SK-N-MC (cell line): Measurements from ENCODE around the gene RIC3.

ENCODE experiments used
- DNase-seq: peaks from one replicate; pipeline ENCODE4 v3.0.0-alpha.2; 2011; ENCODE audit warnings: low read depth, low spot score
- H3K27ac ChIP-seq: fragments of 200-600 bp; sonication (generic); 2 replicates; pipeline ENCODE4 v1.5.1; 2016; ENCODE audit warnings: mixed run types
- H3K36me3 ChIP-seq: fragments of 200-600 bp; sonication (generic); 2 replicates; pipeline ENCODE4 v1.6.1; 2017; ENCODE audit warnings: antibody characterized with exemption, low read length, mixed read lengths; ENCODE audit not compliant: insufficient read depth
- H3K4me3 ChIP-seq: fragments of 200-600 bp; sonication (generic); 2 replicates; pipeline ENCODE4 v1.5.1; 2016
- H3K9ac ChIP-seq: fragments of 200-600 bp; sonication (generic); 2 replicates; pipeline ENCODE4 v1.8.0; 2017; ENCODE audit warnings: mixed run types, mixed read lengths; ENCODE audit not compliant: insufficient read length
- H3K9me3 ChIP-seq: fragments of 200-600 bp; sonication (generic); 2 replicates; pipeline ENCODE4 v1.6.1; 2017; ENCODE audit warnings: low read depth, mild to moderate bottlenecking, antibody characterized with exemption, low read length, moderate library complexity, mixed read lengths
- EZH2 ChIP-seq: fragments of 200-600 bp; sonication (generic); IDR thresholded peaks from one replicate; pipeline ENCODE4 v1.6.1; 2017; ENCODE audit warnings: antibody characterized with exemption
- FOXP2 ChIP-seq: optimal IDR thresholded peaks from 2 replicates; pipeline ENCODE3; 2011; ENCODE audit warnings: mild to moderate bottlenecking, moderate library complexity; ENCODE audit not compliant: insufficient read depth; ENCODE audit errors: extremely low read length, control extremely low read depth
- POLR2AphosphoS5 ChIP-seq: IDR thresholded peaks from 2 replicates; pipeline ENCODE4 v1.6.1; 2012; ENCODE audit warnings: mild to moderate bottlenecking, low read depth, low read length, borderline replicate concordance

Gene RIC3

DNA sequence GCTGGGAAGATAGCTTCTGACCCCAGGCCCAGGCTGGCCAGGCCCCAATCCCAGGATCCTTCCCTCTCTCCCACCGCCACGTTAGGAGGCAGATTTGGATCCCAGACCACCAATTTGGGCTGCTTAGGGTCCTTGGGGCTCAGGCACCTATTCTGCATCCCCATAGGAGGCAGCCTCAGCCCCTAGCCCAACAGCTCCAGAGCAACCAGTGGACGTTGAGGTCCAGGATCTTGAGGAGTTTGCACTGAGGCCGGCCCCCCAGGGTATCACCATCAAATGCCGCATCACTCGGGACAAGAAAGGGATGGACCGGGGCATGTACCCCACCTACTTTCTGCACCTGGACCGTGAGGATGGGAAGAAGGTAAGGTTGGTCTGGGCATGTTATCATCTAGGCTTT, 71.8 kb downstream of the RIC3 start:
- no peak overlapping the region for H3K4me3 ChIP-seq
- no peaks in the 10 kb centered on the region for H3K9me3 ChIP-seq
- no peak overlapping the region for H3K9ac ChIP-seq
- no peak for DNase-seq
- TF ChIP-seq FOXP2: no peak
- no peak for TF ChIP-seq POLR2AphosphoS5
- no peak for TF ChIP-seq EZH2
- H3K36me3 ChIP-seq: peaks cover 33% of the 10 kb centered on the region; the same call in 1 of the 2 replicates
- H3K27ac ChIP-seq: no peak overlapping the region

DNA sequence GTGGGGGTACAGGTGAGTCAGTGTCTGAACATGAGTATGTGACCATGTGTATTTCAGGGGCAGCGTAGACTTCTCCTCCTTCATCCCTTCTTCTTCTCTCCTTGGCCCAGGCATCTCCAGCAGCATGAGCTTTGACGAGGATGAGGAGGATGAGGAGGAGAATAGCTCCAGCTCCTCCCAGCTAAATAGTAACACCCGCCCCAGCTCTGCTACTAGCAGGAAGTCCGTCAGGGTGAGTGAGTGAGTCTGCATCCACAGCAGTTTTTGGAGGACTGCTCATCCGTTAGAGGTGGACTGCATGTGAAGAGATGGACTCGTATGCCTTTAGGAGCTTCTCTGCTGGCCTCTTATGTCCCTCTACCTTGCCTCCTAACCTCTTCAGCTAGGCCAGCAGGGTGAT, 72.2 kb downstream of the RIC3 start:
- H3K9ac ChIP-seq: no peak overlapping the region
- H3K9me3 ChIP-seq: no peaks in the 10 kb centered on the region
- no peak overlapping the region for H3K4me3 ChIP-seq
- DNase-seq: no peak
- no peak overlapping the region for H3K27ac ChIP-seq
- TF ChIP-seq FOXP2 (no peak), POLR2AphosphoS5 (no peak), EZH2 (no peak)
- H3K36me3 ChIP-seq: peaks cover 32% of the 10 kb centered on the region; the same call in 1 of the 2 replicates

DNA sequence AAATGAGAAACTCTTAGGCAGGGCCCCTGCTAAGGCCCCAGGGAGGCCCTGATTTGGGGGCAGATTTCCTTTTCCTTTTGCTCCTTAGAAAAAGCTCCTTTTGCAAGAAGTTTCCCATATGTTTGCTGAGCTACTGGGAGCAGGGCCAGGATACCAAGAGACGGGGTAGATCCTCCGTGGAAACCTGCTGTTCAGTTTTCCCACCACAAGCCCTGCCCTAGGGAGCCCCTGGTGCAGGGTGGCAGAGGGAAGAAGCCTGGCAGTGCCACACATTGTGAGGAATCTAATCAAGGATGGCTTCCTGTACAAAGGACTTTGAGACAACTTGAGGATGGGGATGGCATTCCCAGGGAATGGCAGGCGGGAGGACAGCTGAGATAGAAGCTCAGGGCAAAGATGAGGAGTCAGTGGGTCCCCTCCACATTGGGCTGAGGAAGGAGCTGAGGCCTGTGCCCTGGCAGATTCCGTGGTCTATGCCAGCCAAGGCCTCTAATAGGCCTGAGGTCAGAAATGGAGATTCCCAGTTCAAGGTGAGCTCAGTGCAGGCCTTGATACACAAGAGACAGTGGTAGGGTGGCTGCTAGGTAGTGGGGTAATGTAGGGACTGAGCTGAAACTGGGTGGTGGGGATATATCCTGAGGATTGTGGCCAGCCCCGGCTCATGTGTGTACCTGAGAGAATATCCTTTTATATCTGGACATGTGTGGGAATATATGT, 72.9 kb downstream of the RIC3 start:
- Histone ChIP-seq H3K9me3 (no peaks in the 10 kb centered on the region), H3K9ac (no peak overlapping the region), H3K4me3 (no peak overlapping the region), H3K27ac (no peak overlapping the region), H3K36me3 (peaks cover 26% of the 10 kb centered on the region; the same call in 1 of the 2 replicates)
- TF ChIP-seq EZH2 (no peak), FOXP2 (no peak), POLR2AphosphoS5 (no peak)
- DNase-seq: no peak

DNA sequence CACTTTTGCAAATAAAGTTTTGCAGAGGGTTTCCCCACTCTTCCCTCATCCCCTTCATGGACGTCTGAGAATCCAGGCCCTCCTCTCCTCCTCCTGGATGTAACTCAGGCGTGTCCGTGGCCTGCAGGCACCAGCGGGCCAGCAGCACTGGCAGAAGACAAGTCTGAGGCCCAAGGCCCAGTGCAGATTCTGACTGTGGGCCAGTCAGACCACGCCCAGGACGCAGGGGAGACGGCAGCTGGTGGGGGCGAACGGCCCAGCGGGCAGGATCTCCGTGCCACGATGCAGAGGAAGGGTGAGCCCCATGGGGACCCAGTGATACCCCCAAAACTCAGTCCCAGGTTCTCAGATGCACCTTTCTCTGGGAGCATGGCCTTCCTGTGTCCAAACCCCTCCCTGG, 73.5 kb downstream of the RIC3 start:
- no peaks in the 10 kb centered on the region for H3K9me3 ChIP-seq
- DNase-seq: no peak
- H3K4me3 ChIP-seq: no peak overlapping the region
- no peak for TF ChIP-seq FOXP2
- TF ChIP-seq EZH2: no peak
- TF ChIP-seq POLR2AphosphoS5: no peak
- no peak overlapping the region for H3K9ac ChIP-seq
- no peak overlapping the region for H3K27ac ChIP-seq
- H3K36me3 ChIP-seq: peaks cover 20% of the 10 kb centered on the region; the same call in 1 of the 2 replicates

DNA sequence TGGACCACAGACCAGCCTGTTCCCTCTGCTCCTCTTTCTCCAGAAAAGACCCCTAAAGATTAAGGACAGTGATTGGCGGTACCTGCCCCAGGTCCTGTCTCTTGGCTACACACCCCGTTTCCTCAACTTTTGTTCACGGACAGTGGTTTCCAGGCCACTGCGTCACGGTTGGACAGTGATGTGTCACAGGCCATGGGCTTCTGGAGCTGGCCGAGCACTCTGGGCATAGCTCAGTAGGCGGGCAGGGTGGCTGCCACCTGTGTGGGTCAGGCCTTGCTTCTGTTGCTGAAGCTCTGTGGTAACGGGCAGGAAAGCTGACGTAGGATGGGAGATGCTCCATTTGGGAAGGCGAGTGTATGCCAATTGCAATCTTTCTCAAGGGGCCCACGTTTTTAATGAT, 74.2 kb downstream of the RIC3 start:
- Histone ChIP-seq H3K36me3 (peaks cover 15% of the 10 kb centered on the region; the same call in 1 of the 2 replicates), H3K27ac (no peak overlapping the region), H3K9me3 (no peaks in the 10 kb centered on the region), H3K9ac (no peak overlapping the region), H3K4me3 (no peak overlapping the region)
- no peak for TF ChIP-seq EZH2
- TF ChIP-seq POLR2AphosphoS5: no peak
- TF ChIP-seq FOXP2: no peak
- DNase-seq: no peak

DNA sequence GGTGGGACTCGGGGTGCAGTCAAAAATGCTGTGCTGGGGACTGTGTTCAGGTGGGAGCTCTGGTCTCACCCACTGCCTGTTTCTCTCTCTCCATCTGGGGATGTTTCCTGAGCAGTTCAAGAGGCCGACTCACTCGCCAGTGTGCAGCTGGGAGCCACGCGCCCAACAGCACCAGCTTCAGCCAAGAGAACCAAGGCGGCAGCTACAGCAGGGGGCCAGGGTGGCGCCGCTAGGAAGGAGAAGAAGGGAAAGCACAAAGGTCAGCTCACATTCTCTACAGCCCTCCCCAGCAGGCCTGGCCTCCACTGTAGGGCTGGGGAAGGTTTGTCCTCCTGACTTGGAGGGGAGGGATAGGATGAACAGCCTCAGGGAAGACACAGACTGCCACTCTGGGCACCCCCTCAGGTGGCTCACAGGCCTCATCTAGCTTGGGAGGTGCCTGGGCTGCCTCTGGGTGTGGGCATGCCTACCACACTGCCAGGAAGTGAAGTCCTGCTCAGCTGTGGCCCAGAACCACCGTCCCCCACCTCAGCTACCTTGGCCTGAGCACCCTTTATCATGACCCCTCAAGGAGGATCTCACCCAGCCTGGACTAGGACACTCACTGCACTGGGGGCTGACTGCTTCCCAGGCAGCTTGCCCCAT, 74.8 kb downstream of the RIC3 start:
- no peak overlapping the region for H3K27ac ChIP-seq
- no peak overlapping the region for H3K9ac ChIP-seq
- no peaks in the 10 kb centered on the region for H3K9me3 ChIP-seq
- TF ChIP-seq EZH2 (no peak), FOXP2 (no peak)
- H3K36me3 ChIP-seq: peaks cover 11% of the 10 kb centered on the region; the same call in 1 of the 2 replicates
- H3K4me3 ChIP-seq: no peak overlapping the region
- DNase-seq: no peak

DNA sequence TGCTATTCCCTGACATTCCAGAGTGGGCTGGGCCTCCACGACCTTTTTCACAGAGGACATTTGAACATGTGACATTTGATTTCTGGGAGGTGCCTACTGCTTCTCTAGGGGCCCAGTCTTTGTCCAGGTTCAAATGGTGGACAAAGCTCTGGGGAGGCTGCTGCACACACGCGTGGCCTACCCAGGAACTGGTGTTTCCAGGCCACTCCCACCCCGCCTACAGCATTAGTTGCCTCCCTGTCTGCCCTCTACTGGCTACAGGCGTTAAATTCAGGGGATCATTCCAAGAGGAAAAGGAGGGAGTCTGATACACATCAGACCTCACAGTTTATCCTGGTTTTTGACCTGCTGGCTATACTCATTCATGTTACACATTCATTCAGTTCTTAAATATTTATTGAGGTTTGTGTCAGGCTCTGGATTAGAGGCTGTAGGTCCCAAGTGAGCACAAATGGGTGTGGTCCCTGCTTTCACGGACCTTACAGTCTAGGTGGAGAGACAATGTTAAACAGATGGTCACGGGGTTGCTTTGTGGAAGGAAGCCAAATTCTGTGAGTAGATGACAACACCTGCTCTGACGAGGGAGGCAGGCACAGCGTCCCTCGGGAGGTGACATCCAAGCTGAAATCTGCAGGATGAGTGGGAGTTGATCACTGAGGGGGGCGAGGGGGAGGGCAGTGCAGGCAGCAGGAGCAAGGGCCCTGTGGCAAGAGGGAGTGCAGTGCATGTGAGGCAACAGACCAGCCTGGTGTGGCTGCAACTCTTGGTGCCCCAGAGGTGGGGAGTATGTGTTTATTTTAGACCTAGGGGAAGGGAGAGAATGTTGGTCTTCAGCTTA, 76.0 kb downstream of the RIC3 start:
- H3K36me3 ChIP-seq: peaks cover 5% of the 10 kb centered on the region; the same call in 1 of the 2 replicates
- TF ChIP-seq EZH2 (no peak), POLR2AphosphoS5 (no peak), FOXP2 (no peak)

DNA sequence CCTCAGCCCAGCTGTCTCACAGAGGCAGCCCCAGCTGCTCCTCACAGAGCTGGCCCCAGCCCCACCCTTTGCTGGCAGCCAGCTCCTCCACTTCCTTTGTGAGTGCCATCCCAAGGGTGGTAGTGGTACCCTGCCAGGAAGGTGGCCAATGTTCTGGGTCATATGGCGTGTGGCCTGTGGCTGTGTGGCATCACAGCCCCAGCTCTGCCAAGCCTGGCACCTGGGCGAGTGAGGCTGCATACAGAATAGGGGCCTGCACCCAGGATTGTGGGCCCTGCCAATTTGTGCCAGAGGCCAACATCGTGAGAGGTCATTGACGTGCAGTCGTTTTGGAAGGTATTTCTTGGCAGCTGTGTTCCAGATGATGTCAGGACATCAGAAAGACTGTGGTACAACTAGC, 77.1 kb downstream of the RIC3 start:
- TF ChIP-seq EZH2: no peak
- TF ChIP-seq POLR2AphosphoS5: no peak
- no peak for TF ChIP-seq FOXP2
- H3K9me3 ChIP-seq: no peaks in the 10 kb centered on the region
- no peak for DNase-seq
- H3K27ac ChIP-seq: no peak overlapping the region
- no peaks in the 10 kb centered on the region; the same call in 1 of the 2 replicates for H3K36me3 ChIP-seq
- no peak overlapping the region for H3K4me3 ChIP-seq
- no peak overlapping the region for H3K9ac ChIP-seq

More for the DNA sequence above, 76.0 kb downstream of the RIC3 start:
- H3K9me3 ChIP-seq: no peaks in the 10 kb centered on the region
- no peak for DNase-seq
- H3K27ac ChIP-seq: no peak overlapping the region
- H3K9ac ChIP-seq: no peak overlapping the region
- H3K4me3 ChIP-seq: no peak overlapping the region
